ENCODE measurements around the gene ABHD3. TPM values are rescaled to one million over a fixed set of nuclear protein-coding genes. Genes with fewer than 3 reads are reported as not detected.
A peak's percentile ranks its signal among the peaks of the same experiment; 100 is the strongest.

Gene ABHD3
- total RNA-seq, 1 experiment from 2014 or later, result 23.3 TPM

GRCh38 chr18:21743166-21743832 lies 38.7 kb upstream of the ABHD3 start:
- no peak for DNase-seq (ENCODE audit: low read depth, low spot score)
- TF ChIP-seq CTCF (IDR thresholded peaks at IDR 0.05) (no peak), SIN3A (IDR thresholded peaks at IDR 0.05; ENCODE audit: borderline replicate concordance, insufficient read depth, low read depth, low read length) (no peak)
- no peaks in the 10 kb centered on the region for H3K27me3 ChIP-seq (ENCODE audit: control insufficient read depth, insufficient read depth, low read length)
- peaks cover 23% of the 10 kb centered on the region for H3K4me1 ChIP-seq (ENCODE audit: control insufficient read depth, insufficient read depth, low read length)
- in situ Hi-C loops (cut with HindIII; ENCODE audit: low pct_unique_long_range_greater_than_20kb, low sequenced_read_pairs), result no loop called here
- ATAC-seq, result no peak
- no peaks in the 10 kb centered on the region for H3K9me3 ChIP-seq (ENCODE audit: control insufficient read depth, insufficient read depth, low read depth, low read length)
- H3K36me3 ChIP-seq (ENCODE audit: control insufficient read depth, insufficient read depth, low read length), result no peaks in the 10 kb centered on the region; the same call in 1 of the 2 replicates
- ChIA-PET POLR2A (no interaction called here), CTCF (interaction anchor here (0.8 kb wide), 1 partner anchor 416 kb away, joined by 3 read pairs; no protein-coding TSS in a partner anchor)
- H3K4me3 ChIP-seq (ENCODE audit: low read depth in 2 of 2, low read length in 2 of 2), result peak overlapping the region in 1 of 2 experiments; percentile 84; a peak in 2 of 4 replicates
- intact Hi-C loops (cut with micrococcal nuclease; ENCODE audit: unreplicated experiment), result loop anchor here (5.0 kb wide), 1 partner anchor 41 kb away; the partner anchor contains the start of gene ABHD3
- TSS peak; percentile 45 for BruUV-seq (replicated peaks)
- H3K27ac ChIP-seq (ENCODE audit: low read length), result peak overlapping the region; percentile 82; the same call in 1 of the 2 replicates

- ChIA-PET POLR2A (interaction anchor here (0.7 kb wide), 2 partner anchors 509 to 626 kb away, joined by 10 read pairs; no protein-coding TSS in a partner anchor), CTCF (interaction anchor here (0.8 to 1.0 kb wide), 2 partner anchors 131 to 415 kb away, joined by 3 to 8 read pairs; partner anchors contain the start of gene SNRPD1)
- peaks cover 19% of the 10 kb centered on the region for H3K4me1 ChIP-seq (ENCODE audit: control insufficient read depth, insufficient read depth, low read length)
- TF ChIP-seq TCF7L2 (IDR thresholded peaks at IDR 0.05; ENCODE audit: low read depth, low read length), result no peak
- no peak for TF ChIP-seq CTCF (IDR thresholded peaks at IDR 0.05)
- no peak for TF ChIP-seq REST (IDR thresholded peaks at IDR 0.05; ENCODE audit: insufficient read depth in 1 of 2, low read depth in 2 of 2, low read length in 1 of 2)
- no peak for TF ChIP-seq SIN3A (IDR thresholded peaks at IDR 0.05; ENCODE audit: borderline replicate concordance, insufficient read depth, low read depth, low read length)
- TF ChIP-seq POLR2AphosphoS5 (IDR thresholded peaks at IDR 0.05; ENCODE audit: low read depth, low read length), result no peak
- ATAC-seq, result no peak
- H3K27ac ChIP-seq (ENCODE audit: low read length), result peak overlapping the region; percentile 82
- no peaks in the 10 kb centered on the region for H3K27me3 ChIP-seq (ENCODE audit: control insufficient read depth, insufficient read depth, low read length)
- intact Hi-C loops (cut with micrococcal nuclease; ENCODE audit: unreplicated experiment) (loop anchor here (5.0 kb wide), 1 partner anchor 40 kb away; the partner anchor contains the start of gene ABHD3), in situ Hi-C loops (cut with HindIII; ENCODE audit: low pct_unique_long_range_greater_than_20kb, low sequenced_read_pairs) (no loop called here)
- no peaks in the 10 kb centered on the region for H3K9me3 ChIP-seq (ENCODE audit: control insufficient read depth, insufficient read depth, low read depth, low read length)
- no TSS peak for BruUV-seq (replicated peaks)
- H3K36me3 ChIP-seq (ENCODE audit: control insufficient read depth, insufficient read depth, low read length), result no peaks in the 10 kb centered on the region; the same call in 1 of the 2 replicates
- no peak for DNase-seq (ENCODE audit: low read depth, low spot score)
- H3K4me3 ChIP-seq (ENCODE audit: low read depth in 2 of 2, low read length in 2 of 2), result peak overlapping the region; percentile 84 to 91
These were observed 37.7 kb upstream of the ABHD3 start for GRCh38 chr18:21742315-21742687.

Measured in Panc1 (cell line).